Left ventricle myocardium inferior (tissue), 1 donor: ENCODE results near the gene STN1. TPM values are rescaled to one million over a fixed set of nuclear protein-coding genes. Genes with fewer than 3 reads are reported as not detected.

Experiments
- DNase-seq: peaks from one replicate; pipeline ENCODE4 v3.0.0-alpha.2; 2020
- H3K27ac ChIP-seq: fragments of 200-600 bp; replicated peaks from 2 replicates; pipeline ENCODE4 v1.8.0; 2021
- H3K27me3 ChIP-seq: fragments of 200-600 bp; 2 replicates; pipeline ENCODE4 v1.8.0; 2021; ENCODE audit warnings: low read depth
- H3K36me3 ChIP-seq: fragments of 200-600 bp; 2 replicates; pipeline ENCODE4 v1.8.0; 2021
- H3K4me1 ChIP-seq: fragments of 200-600 bp; 2 replicates; pipeline ENCODE4 v1.8.0; 2021
- H3K4me3 ChIP-seq: fragments of 200-600 bp; 2 replicates; pipeline ENCODE4 v1.8.0; 2021; ENCODE audit warnings: mild to moderate bottlenecking, moderate library complexity
- H3K9me3 ChIP-seq: fragments of 200-600 bp; replicated peaks from 2 replicates; pipeline ENCODE4 v1.8.0; 2021
- intact Hi-C: fragments of 100-400 bp; cut with micrococcal nuclease; formaldehyde crosslinking; loops from one replicate; pipeline ENCODE4 v1.11.0; 2022
- total RNA-seq: library from RNA; stranded (reverse); fragmentation: NEBNext Ultra II Directional; extraction: Animal tissue kit (Norgen Biotek cat#: 25700); gene quantifications from one replicate; pipeline ENCODE4 v1.2.1, GENCODE V29; 2021
- TF ChIP-seq, protein P1 (sequence below): fragments of 200-600 bp; IDR thresholded peaks from 2 replicates; pipeline ENCODE4 v1.8.0; 2021; ENCODE audit warnings: antibody characterized with exemption, mild to moderate bottlenecking, borderline replicate concordance
- donor health status: DM: no; HTN: yes; CAD: no; lungs with severe emphysema.

The STN1 gene
- total RNA-seq, 1 donor from 2014 or later: 30.7 TPM

DNA sequence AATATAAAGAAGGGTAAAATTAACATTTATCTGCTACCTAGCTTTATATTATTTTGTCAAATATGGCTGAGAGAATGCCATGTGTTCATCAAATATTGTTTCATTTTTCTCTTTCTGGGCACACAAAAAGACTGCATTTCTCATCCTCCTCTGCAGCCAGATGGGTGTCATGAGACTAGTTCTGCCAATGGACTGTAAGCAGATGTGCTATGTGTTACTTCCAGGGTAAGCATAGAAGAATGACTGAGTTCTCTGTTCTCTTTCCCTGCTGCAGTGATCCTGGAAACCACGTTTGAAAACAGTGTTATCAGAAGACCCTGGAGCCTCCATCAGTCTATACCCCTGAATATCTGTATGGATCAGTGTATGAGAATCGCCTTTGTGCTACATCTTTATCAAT lies 24.9 kb upstream of the STN1 start:
- intact Hi-C loops: no loop called here
- no peak for DNase-seq
- Histone ChIP-seq H3K27ac (no peak overlapping the region), H3K4me1 (no peaks in the 10 kb centered on the region), H3K36me3 (no peaks in the 10 kb centered on the region), H3K4me3 (no peak overlapping the region), H3K27me3 (no peaks in the 10 kb centered on the region), H3K9me3 (no peaks in the 10 kb centered on the region)
- TF ChIP-seq, protein P1, sequence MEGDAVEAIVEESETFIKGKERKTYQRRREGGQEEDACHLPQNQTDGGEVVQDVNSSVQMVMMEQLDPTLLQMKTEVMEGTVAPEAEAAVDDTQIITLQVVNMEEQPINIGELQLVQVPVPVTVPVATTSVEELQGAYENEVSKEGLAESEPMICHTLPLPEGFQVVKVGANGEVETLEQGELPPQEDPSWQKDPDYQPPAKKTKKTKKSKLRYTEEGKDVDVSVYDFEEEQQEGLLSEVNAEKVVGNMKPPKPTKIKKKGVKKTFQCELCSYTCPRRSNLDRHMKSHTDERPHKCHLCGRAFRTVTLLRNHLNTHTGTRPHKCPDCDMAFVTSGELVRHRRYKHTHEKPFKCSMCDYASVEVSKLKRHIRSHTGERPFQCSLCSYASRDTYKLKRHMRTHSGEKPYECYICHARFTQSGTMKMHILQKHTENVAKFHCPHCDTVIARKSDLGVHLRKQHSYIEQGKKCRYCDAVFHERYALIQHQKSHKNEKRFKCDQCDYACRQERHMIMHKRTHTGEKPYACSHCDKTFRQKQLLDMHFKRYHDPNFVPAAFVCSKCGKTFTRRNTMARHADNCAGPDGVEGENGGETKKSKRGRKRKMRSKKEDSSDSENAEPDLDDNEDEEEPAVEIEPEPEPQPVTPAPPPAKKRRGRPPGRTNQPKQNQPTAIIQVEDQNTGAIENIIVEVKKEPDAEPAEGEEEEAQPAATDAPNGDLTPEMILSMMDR: no peak

DNA sequence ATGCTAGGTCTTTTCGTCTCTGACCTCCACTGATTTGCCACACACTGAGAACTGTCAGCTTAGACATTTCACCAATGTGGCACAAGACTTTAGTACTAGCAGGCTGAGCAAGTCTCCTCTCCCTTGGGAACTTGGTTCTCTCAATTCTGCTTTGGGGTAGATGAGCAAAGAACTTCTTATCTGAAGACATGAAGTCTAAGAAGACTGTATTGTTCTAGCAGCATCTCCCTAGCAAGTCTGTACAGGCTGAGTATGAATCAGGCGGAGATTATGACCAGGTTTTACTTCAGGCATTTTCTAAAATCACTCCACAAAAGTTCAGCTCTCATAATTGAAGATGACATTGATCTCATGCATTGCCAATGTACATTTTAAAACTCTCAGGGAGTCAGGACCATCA lies 23.8 kb upstream of the STN1 start:
- intact Hi-C loops: no loop called here
- Histone ChIP-seq H3K27me3 (no peaks in the 10 kb centered on the region), H3K4me1 (no peaks in the 10 kb centered on the region), H3K27ac (no peak overlapping the region), H3K9me3 (no peaks in the 10 kb centered on the region), H3K36me3 (no peaks in the 10 kb centered on the region), H3K4me3 (no peak overlapping the region)
- TF ChIP-seq, protein P1: no peak
- DNase-seq: no peak

DNA sequence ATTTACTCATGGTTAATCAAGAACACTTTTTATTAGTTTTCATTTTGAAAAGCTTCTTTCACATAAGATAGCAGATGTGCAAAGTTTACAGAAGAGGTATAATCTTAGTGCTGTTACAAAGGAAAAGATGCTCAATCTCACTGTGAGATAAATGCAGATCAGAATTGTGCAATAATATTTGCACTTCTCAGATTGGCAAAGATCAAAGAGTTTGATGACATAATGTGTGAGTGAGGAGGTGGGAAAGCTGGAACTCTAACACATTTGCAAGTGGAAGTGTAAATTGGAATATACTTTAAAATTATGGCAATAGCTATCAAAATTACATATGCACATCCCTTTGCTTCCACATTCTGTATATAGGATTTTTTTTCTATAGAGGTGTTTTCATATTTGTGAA lies 21.5 kb upstream of the STN1 start:
- H3K27me3 ChIP-seq: no peaks in the 10 kb centered on the region
- no peak overlapping the region for H3K27ac ChIP-seq
- no peaks in the 10 kb centered on the region for H3K9me3 ChIP-seq
- no peaks in the 10 kb centered on the region for H3K4me1 ChIP-seq
- DNase-seq: no peak
- TF ChIP-seq, protein P1: no peak
- H3K36me3 ChIP-seq: no peaks in the 10 kb centered on the region
- intact Hi-C loops: no loop called here
- no peak overlapping the region for H3K4me3 ChIP-seq

DNA sequence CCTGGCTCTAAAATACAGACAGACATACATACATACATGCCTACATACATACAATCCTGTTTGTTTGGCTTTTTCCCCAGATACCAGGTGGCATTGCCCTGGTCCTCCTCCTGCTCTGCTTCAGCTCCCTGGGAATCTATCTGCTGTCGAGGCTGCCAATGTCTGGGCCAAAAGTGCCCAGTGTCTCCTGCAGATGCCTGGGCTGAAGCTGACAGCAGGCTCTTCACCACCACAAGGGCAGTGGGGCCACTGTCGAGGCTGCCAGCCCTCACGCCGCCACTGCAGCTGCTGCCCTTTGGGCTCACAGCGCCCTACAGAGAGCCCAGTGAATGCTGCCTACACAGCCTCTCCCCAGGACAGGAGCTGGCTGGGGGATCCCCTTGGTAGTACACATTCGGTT lies 18.0 kb upstream of the STN1 start:
- Histone ChIP-seq H3K36me3 (no peaks in the 10 kb centered on the region), H3K9me3 (no peaks in the 10 kb centered on the region), H3K4me1 (peaks cover 8% of the 10 kb centered on the region), H3K4me3 (no peak overlapping the region), H3K27ac (no peak overlapping the region), H3K27me3 (no peaks in the 10 kb centered on the region)
- DNase-seq: no peak
- TF ChIP-seq, protein P1: no peak
- intact Hi-C loops: no loop called here

DNA sequence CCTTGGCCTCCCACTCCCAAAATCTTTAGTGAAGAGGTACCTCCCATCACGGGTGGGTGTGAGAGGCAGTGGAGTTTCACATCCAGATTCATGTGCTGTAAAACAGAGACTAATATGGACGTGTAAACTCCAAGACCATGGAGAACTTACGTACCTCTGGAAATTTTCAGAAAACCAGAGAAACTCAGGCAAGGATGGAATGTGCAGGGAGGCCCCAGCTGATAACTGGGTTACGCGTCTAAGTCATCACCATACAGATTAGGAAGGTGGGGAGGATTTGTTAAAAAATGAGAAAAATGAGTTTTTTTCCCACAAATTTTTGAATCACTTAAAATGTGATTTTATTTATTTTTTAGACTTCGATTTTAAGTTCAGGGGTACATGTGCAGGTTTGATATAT lies 16.3 kb upstream of the STN1 start:
- no peak overlapping the region for H3K27ac ChIP-seq
- TF ChIP-seq, protein P1: no peak
- H3K4me3 ChIP-seq: no peak overlapping the region
- H3K9me3 ChIP-seq: no peaks in the 10 kb centered on the region
- no peak for DNase-seq
- no peaks in the 10 kb centered on the region for H3K36me3 ChIP-seq
- intact Hi-C loops: no loop called here
- H3K4me1 ChIP-seq: peaks cover 8% of the 10 kb centered on the region
- H3K27me3 ChIP-seq: no peaks in the 10 kb centered on the region

DNA sequence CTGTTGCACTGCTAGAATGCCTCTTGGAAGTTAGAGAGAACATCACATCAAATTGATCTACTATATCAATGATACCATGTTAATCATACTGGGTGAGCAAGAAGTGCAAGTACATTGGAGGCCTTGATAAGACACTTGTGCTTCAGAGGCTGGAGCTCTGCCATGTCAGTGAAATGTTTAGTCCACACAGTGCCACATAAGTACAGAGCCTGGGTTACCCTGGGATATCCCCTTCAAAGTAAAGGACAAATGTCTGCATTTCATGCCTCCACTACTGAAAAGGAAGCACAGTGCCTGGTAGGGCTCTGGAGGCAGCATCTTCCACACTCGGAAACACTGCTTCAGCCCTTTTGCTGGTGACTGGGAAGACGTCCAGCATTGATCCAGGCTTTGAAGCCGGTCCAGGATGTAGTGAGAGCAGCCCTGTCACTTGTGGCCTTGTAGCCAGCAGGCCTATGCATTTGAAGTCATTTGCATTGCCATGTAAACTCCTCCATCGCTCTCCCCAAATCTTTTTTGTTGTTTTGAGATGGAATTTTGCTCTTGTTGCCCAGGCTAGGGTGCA lies 15.7 kb upstream of the STN1 start:
- H3K27me3 ChIP-seq: no peaks in the 10 kb centered on the region
- no peak for DNase-seq
- H3K4me1 ChIP-seq: peaks cover 8% of the 10 kb centered on the region
- no peaks in the 10 kb centered on the region for H3K36me3 ChIP-seq
- TF ChIP-seq, protein P1: no peak
- H3K4me3 ChIP-seq: no peak overlapping the region
- H3K27ac ChIP-seq: no peak overlapping the region
- H3K9me3 ChIP-seq: no peaks in the 10 kb centered on the region
- intact Hi-C loops: no loop called here
